ENCODE results near the gene LYPD6.

DNA sequence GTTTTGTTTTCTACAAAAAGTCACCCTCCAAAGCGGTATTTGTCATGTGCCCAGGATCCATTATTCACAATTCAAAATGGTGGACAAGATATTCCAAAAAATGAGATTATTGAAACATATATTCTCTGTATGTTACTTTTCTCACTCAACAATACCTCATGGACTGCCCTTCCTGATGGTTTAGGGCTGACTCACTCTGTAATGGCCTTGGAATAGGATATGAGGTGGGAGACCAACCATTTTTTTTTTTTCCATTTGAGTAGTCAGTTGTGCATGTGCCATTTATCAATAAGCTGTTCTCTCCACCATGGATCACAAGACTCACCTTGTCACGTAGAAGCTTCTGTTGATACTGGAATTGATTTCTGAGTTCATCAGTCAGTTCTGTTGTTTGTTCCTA is 64.5 kb downstream of the LYPD6 start:
- TF ChIP-seq CTCF (IDR thresholded peaks at IDR 0.05), result no peak
- TF ChIP-seq POLR2A (IDR thresholded peaks at IDR 0.05), result no peak
